GM19452 (cell line): ENCODE data around the gene OR8J3.
"Not testable (repeated sequence)": the region's sequence is repeated elsewhere in the genome, so short reads cannot be mapped to it uniquely, and the experiment has no call there.

Source experiments
- ATAC-seq: cut with Tn5 transposase; IDR thresholded peaks from one replicate; pipeline ENCODE4 v1.9.1; 2021; ENCODE audit not compliant: unreplicated experiment

Gene OR8J3, protein sequence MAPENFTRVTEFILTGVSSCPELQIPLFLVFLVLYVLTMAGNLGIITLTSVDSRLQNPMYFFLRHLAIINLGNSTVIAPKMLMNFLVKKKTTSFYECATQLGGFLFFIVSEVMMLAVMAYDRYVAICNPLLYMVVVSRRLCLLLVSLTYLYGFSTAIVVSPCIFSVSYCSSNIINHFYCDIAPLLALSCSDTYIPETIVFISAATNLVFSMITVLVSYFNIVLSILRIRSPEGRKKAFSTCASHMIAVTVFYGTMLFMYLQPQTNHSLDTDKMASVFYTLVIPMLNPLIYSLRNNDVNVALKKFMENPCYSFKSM

DNA sequence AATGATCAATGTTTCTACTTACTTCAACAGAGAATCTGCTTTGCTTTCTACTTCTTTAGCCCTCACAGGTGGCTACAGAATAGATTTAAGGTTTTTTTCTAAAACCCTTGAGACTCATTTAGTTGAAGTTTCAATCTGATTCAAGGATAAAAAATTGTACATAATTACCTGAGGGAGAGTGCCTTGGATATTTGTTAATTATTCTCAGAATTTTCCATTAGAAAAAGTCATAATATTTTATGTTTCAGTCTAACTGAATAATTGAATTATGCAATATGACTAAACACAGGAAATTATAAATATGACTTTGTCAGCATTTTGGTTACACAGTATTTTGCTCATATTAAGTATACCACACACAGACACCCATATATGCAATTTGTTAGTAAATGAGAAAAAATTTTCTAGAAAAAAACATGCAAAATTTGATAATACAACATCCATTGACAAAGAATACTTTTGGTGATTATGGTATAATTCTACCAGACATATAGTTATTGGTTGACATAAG is at the start of gene OR8J3:
TSS of gene OR8J3 (minus strand) at position 51 of the 511 bp plus-strand sequence. CDS start 2,483 bp downstream, outside the sequence.
- no peak for ATAC-seq

DNA sequence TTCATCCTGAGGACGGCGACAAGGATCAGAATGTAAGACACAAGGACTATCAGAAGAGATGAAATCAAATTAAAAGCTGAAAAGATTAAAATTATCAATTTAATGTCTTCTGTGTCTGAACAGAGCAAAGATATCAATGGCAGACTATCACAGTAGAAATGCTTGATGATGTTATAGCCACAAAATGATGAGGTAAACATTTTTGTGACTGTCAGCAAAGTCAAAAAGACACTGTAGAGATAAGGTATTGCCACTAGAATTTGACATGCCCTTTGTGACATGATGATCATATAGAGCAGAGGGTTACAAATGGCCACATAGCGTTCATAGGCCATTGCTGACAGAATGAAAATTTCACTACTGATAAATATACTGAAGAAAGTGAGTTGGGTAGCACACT is 48.6 kb upstream of the OR8J3 start:
- ATAC-seq, result no peak

DNA sequence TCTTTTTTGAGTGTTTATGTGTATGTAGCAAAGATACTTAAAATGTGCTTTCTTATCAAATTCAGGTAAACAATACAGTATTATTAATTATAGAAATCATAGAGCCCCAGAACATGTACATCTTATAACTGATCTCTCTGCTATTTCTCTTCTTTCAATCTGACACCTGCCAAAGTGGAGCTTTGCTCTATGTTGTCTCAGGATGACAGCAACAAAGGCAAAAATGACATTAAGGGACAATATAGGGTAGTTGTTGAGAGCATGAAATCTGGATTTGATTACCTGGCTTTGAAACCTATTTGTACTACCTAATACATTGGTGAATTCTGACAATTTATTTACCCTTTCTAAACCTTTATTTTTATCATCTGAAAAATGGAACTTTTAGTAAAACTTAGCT is 43.5 kb upstream of the OR8J3 start:
- ATAC-seq, result no peak

DNA sequence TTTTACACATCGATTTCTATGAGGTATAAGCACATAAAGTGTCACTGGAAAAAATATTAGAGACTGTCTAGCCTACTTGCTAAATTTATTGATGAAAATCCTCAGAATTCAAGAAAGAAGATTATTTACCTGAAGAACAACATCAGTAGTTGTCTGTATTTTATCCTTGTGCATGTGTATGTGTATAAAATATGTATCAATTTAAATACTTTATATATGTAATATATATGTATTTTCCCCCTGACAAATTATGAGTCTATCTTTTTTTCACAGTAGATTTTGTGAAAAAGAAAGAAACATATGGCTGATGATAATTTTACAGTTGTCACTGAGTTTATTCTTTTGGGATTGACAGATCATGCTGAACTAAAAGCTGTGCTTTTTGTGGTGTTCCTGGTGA is 36.3 kb upstream of the OR8J3 start, which contains the start of gene OR5J2:
TSS of gene OR5J2 (plus strand) at position 301 of the 400 bp plus-strand sequence. CDS start at position 301, 0 bp downstream.
- no peak for ATAC-seq

DNA sequence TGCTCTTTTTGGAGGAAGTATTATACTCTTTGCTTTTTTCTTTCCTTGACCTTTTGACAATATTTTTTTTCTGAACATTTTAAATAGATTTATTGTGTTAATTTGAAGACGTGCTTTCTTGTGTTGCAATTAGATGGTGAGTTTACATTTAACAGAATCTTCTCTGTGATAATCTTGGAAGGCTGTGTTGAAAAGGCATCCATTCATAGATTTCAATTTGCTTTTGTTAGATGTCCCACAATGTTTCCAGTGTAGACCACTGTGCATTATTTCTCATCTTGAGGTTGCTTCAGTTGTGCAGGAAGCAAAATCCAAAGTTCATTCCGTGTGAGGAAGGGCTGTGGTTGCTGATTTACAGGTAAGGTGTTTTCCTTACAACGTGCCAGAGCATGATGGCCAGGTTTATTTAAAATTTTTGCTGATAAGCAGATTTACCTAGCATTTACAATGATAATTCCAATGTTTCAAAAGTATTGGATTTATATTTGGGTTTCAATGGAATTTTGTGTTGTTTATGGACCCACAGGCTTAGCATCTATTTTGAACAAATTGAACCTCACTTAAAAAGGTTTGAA is 32.3 kb upstream of the OR8J3 start:
- no peak for ATAC-seq

DNA sequence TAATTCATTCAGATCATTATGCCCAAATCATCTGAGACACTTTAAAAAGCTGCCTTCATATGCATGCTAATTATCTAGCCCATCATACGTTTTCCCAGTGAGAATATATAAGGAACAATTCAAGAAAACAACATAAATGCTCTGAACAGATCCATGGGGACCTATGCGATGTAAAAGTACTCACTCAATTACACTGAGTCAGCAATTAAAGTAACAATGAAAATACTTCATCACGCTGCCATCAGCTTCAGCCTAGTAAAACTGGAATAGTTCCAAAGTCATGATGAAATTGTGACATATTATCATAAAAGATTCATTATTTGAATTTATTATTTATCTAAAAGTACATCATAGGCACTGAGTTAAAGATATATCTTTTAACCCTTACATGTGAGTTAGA is 23.8 kb upstream of the OR8J3 start:
- no peak for ATAC-seq

DNA sequence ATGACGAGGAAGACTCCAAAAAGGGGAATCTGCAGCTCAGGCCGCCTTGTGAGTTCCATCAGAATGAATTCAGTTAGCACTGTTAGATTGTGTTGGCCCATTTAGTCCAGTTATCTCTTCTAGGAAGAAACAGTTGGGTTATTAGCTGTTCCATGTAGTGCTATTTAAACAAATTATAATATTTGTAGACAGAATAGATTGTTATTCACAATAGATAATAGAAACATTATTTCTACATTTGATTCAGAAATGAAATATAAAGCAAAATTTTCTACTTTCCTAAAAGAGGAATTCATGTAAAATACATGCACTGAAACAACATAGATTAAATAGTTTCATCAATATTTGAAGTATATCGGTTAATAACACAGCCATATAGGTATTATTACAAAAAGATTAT is 20.2 kb upstream of the OR8J3 start, which contains the start of gene OR8K5:
TSS of gene OR8K5 (minus strand) at position 101 of the 400 bp plus-strand sequence. CDS start at position 101, 0 bp downstream.
- ATAC-seq, result no peak

DNA sequence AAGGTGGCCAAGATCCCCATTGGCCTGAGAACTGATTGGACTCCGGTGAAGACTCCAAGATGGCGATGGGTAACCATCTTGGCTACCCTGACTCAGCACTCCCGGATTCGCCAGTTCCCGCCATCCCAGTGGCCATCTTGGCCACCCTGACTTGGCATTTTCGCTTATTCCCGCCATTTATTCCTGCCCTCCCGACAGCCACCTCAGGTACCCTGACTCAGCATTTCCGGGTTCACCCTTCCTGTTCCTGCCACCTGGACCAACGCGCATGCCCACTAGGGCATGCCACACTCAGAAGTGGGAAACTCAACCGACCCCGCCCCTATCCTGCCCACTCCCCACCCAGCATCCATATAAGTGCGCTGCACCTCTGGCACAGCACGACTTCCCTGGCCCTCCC is 12.3 kb upstream of the OR8J3 start:
- no peak for ATAC-seq

DNA sequence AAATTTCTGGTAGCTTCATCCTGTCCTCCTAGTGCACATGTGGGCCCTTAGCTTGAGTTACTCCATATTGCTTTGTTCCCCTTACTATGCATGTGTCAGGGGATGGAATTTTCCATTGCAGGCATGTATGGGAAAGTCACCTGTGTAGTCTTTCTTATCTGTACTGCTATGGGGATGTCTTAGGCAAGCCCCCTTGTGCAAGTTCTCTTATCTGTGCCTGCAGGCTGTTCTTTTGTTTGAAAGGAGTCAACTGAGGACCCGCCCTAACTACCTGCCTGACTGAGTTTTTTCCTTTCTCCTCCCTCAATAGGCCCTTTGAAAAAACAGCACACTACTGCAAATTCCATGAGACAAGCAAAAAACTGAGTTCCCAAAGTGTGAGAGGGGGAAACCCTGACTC is 11.4 kb upstream of the OR8J3 start:
- ATAC-seq, result no peak

DNA sequence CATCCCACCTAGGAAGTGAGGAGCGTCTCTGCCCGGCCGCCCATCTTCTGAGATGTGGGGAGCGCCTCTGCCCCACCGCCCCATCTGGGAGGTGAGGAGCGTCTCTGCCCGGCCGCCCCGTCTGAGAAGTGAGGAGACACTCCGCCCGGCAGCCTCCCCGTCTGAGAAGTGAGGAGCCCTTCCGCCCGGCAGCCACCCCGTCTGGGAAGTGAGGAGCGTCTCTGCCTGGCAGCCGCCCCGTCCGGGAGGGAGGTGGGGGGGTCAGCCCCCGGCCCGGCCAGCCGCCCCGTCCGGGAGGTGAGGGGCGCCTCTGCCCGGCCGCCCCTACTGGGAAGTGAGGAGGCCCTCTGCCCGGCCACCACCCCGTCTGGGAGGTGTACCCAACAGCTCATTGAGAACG is 3.7 kb upstream of the OR8J3 start:
- ATAC-seq, result not testable (repeated sequence)

DNA sequence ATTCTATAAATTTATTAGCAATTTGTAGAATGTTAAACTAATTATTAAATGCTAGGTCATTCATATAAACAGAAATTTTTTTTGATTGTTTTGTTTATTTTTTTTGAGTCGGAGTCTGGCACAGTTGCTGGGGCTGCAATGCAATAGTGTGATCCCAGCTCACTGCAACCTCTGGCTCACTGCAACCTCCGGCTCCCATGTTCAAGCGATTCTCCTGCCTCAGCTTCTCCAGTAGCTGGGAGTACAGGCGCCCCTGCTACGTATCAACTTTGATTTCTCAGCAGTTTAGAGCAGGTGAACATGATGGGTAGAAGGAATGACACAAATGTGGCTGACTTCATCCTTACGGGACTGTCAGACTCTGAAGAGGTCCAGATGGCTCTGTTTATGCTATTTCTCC is 17.9 kb downstream of the OR8J3 start, which contains the start of gene OR8H3:
TSS of gene OR8H3 (plus strand) at position 301 of the 400 bp plus-strand sequence. CDS start at position 301, 0 bp downstream.
- ATAC-seq, result no peak

DNA sequence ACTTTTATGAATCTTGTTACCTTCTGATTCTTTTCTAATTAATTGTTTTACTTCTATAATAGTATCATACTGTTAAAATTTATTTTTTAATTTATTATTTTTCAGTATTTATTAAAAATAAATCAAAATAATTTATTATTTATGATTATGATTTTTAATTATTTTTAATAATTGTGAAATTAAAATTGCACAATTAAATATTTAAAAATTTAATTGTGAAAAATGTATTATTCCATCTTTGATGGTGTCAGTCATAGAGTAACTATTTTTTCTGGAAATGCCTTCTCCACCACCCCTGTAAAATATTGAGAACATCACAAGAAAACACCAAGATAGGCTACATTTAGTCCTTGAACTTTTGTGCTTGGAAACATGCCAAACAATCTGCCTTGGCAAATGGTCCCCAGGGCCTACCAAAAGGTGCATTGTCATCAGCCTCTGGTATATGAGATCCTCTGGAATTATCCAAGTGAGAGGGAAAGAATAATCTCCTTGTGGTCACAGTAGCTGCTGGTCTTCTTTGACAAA is 36.7 kb downstream of the OR8J3 start, which contains the start of gene OR8H2:
TSS of gene OR8H2 (plus strand) at position 478 of the 528 bp plus-strand sequence. CDS start 1,356 bp downstream, outside the sequence.
- no peak for ATAC-seq

DNA sequence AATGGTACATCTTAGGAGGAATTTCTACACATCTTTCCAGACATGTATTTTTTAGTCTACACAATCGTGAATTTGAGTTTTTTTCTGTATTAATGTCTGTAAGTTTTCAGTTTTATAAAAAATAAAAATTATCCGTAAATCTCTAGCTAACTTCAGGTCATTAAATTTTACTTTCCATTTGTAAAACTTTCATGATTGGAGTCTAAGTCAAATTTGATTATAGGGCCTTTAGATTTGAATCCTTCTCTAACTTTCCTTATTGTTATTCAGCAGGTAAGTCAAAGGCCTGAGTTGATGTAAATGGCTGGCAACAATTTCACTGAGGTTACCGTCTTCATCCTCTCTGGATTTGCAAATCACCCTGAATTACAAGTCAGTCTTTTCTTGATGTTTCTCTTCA is 47.0 kb downstream of the OR8J3 start, which contains the start of gene OR8I2:
TSS of gene OR8I2 (plus strand) at position 301 of the 400 bp plus-strand sequence. CDS start at position 301, 0 bp downstream.
- no peak for ATAC-seq

DNA sequence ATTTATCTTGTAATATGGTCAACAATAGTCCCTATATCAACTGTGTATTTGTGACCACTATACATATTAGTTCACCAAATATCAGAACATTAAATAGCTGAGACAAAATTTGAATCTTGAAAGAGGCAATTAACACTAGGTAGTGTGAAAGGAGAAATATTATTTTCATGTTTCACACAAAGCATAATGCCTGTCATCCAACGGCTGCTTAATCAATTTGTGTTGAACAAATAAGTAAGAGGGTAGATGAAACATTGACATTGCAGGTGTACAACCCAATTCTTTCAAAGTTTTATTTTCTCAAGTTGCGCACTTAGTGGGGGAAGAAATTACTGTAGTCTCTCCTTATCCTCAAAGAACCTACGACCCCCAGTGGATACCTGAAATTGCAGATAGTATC is 50.3 kb downstream of the OR8J3 start:
- ATAC-seq, result no peak
